Ovary (tissue), 9 donors: ENCODE data around the gene NUDT8. TPM values are rescaled to one million over a fixed set of nuclear protein-coding genes. Genes with fewer than 3 reads are reported as not detected.

ENCODE experiments used
- DNase-seq, 5 donors: peaks; one replicate each; pipeline ENCODE4 v3.0.0-alpha.2; 2019 to 2020
- H3K27ac ChIP-seq, 2 donors: fragments of 200-600 bp; one replicate each; pipeline versions ENCODE4 v1.5.1 to v1.8.0; 2019 to 2022
- H3K27me3 ChIP-seq: fragments of 200-600 bp; one replicate; pipeline ENCODE4 v1.8.0; 2022
- H3K36me3 ChIP-seq: fragments of 200-600 bp; sonication (generic); one replicate; pipeline ENCODE4 v1.5.1; 2019
- H3K4me1 ChIP-seq: one replicate; pipeline ENCODE4 v1.8.1; 2013; ENCODE audit warnings: mild to moderate bottlenecking, moderate library complexity; ENCODE audit not compliant: insufficient read depth
- H3K4me3 ChIP-seq: fragments of 200-600 bp; sonication (generic); one replicate; pipeline ENCODE4 v1.5.1; 2017
- H3K9me3 ChIP-seq, 2 donors: fragments of 200-600 bp in 1 of 2; sonication (generic) in 1 of 2; one replicate each; pipeline versions ENCODE4 v1.5.1 to v1.8.1; 2013 to 2019; ENCODE audit warnings: mild to moderate bottlenecking in 1 of 2, moderate library complexity in 1 of 2
- CTCF ChIP-seq, 3 donors: fragments of 450-650 bp in 2 of 3; fragments of 200-600 bp in 1 of 3; IDR thresholded peaks; one replicate each; pipeline versions ENCODE4 v1.5.1 to v1.8.0; 2016 to 2022; ENCODE audit warnings: antibody characterized with exemption in 3 of 3, mild to moderate bottlenecking in 1 of 3
- EP300 ChIP-seq: sonication (generic); formaldehyde crosslinking; IDR thresholded peaks from one replicate; pipeline ENCODE4 v1.6.1; 2017; ENCODE audit warnings: antibody characterized with exemption
- POLR2A ChIP-seq: fragments of 450-650 bp; IDR thresholded peaks from one replicate; pipeline ENCODE4 v1.6.1; 2017; ENCODE audit warnings: antibody characterized with exemption, mild to moderate bottlenecking, moderate library complexity
- WGBS, 3 donors: extraction: QIAGEN DNeasy Blood & Tissue Kit in 1 of 3; methylation state at CpG; one replicate each; pipeline versions ENCODE4 v1.1.5 to v1.1.7; 2013 to 2017; 5-methylcytosine and 5-hydroxymethylcytosine counted together
- intact Hi-C, 4 donors: fragments of 100-400 bp; cut with DNase I; formaldehyde crosslinking; loops; one replicate each; pipeline versions ENCODE4 v1.11.0 to v1.15.1; 2022 to 2023
- polyA plus RNA-seq, 2 donors: library from polyadenylated mRNA; stranded (reverse); fragments of 200-250 nt in 1 of 2; fragments of 350-450 nt in 1 of 2; fragmentation: Illumina TruSeq in 1 of 2; extraction: RNeasy Lipid Tissue Mini Kit (QIAGEN cat#74804) in 1 of 2; gene quantifications; one replicate each; pipeline ENCODE4 v1.2.3, GENCODE V29; 2013 to 2014
- total RNA-seq, 7 donors: library from RNA; depleted of rRNA in 2 of 7; stranded (reverse); fragments of >200 nt in 2 of 7; fragmentation: NEBNext Ultra II Directional in 3 of 7; extraction: Animal tissue kit (Norgen Biotek cat#: 25700) in 3 of 7; gene quantifications; one replicate each; pipeline versions ENCODE4 v1.1.0 to v1.2.4, GENCODE V29; 2016 to 2023
- donor health status: DM: no; HTN: no; CAD: no; lungs with moderate emphysema.
- donor health status: DM: no; HTN: no; CAD: no.
- donor health status: Bipolar disorder and iron deficiency.
- donor health status: DM: yes; HTN: yes; CAD: no.
- donor health status: DM: no; HTN: no; CAD: no.
- donor health status: DM: yes; HTN: yes; CAD: no.

NUDT8 gene
- total and polyA plus RNA-seq, 9 donors: 5.0 to 10.5 (median 7.3) TPM; not detected in 1

- Histone ChIP-seq H3K9me3 (no peaks in the 10 kb centered on the region), H3K36me3 (no peaks in the 10 kb centered on the region), H3K4me3 (no peak overlapping the region), H3K27ac (no peak overlapping the region), H3K27me3 (no peaks in the 10 kb centered on the region), H3K4me1 (no peaks in the 10 kb centered on the region)
- DNase-seq: no peak
- WGBS, 3 donors: 76 to 84% (median 84%) methylated on average over 15 of the region's 15 CpGs
- intact Hi-C loops: no loop called here
- TF ChIP-seq EP300 (no peak), POLR2A (no peak), CTCF (IDR thresholded peaks at IDR 0.05) (no peak)
These were observed 12.7 kb upstream of the NUDT8 start for GRCh38 chr11:67642173-67643120.

GRCh38 chr11:67641338-67642172, 11.8 kb upstream of the NUDT8 start:
- WGBS, 3 donors: 73 to 78% (median 78%) methylated on average over 28 of the region's 28 CpGs
- DNase-seq: peak in 1 of 5 donors; percentile 11

GRCh38 chr11:67640758-67641337, 11.1 kb upstream of the NUDT8 start:
- no peak for DNase-seq
- no peaks in the 10 kb centered on the region for H3K4me1 ChIP-seq
- WGBS, 3 donors: 48 to 72% (median 58%) methylated on average over 6 to 12 of the region's 12 CpGs
- H3K27ac ChIP-seq: no peak overlapping the region
- H3K9me3 ChIP-seq: no peaks in the 10 kb centered on the region
- H3K36me3 ChIP-seq: no peaks in the 10 kb centered on the region
- TF ChIP-seq CTCF (IDR thresholded peaks at IDR 0.05) (no peak), EP300 (no peak), POLR2A (no peak)
- H3K4me3 ChIP-seq: no peak overlapping the region
- no peaks in the 10 kb centered on the region for H3K27me3 ChIP-seq
- intact Hi-C loops: no loop called here

More at GRCh38 chr11:67641338-67642172, 11.8 kb upstream of the NUDT8 start:
- Histone ChIP-seq H3K9me3 (no peaks in the 10 kb centered on the region), H3K4me1 (no peaks in the 10 kb centered on the region), H3K27ac (no peak overlapping the region), H3K36me3 (no peaks in the 10 kb centered on the region), H3K4me3 (no peak overlapping the region), H3K27me3 (no peaks in the 10 kb centered on the region)
- TF ChIP-seq POLR2A (no peak), CTCF (IDR thresholded peaks at IDR 0.05) (no peak), EP300 (no peak)
- intact Hi-C loops: no loop called here
